ENCODE measurements around the gene CHGA. TPM values are rescaled to one million over a fixed set of nuclear protein-coding genes. Genes with fewer than 3 reads are reported as not detected.

The CHGA gene
- total and polyA plus RNA-seq, 2 donors from 2014 or later: 0.38 to 6.6 TPM

DNA sequence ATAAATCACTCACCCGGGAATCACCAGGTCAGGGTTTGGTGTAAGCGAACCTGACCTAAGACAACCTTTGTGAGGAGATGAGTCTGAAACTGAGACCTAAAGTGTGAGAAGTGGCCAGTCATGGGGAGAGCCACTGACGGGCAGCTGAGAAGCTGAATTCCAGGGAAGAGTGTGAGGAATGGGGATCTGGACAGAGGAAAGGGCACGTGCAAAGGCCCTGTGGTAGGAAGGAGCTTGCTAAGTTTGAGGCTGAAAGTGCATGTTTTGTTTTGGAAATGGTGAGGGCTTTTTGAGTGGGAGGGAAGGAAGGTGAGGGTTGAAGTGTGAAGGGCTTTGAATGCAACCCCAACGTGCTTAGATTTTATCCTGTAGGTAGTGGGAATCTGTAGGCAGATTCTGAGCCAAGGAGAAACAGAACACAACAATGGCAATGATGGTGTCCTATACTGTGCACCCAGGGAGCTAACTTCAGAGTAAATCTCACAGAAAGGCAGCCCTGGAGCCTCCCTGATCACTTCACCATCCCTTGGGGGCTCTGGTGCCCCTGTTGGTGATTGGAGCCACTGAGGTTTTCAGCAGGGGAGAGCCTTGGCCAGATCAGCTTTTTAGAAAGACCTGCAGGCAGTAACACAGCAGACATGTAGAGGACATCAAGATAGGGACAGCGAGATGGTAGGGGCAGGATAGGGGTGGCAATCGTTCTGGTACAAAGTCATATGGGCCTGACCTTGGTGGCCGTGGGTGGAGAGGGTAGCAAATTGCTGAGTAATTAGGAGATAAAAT, 37.5 kb upstream of the CHGA start:
- H3K9ac ChIP-seq (ENCODE audit: low read length in 3 of 3): no peak overlapping the region
- TF ChIP-seq, protein P1, sequence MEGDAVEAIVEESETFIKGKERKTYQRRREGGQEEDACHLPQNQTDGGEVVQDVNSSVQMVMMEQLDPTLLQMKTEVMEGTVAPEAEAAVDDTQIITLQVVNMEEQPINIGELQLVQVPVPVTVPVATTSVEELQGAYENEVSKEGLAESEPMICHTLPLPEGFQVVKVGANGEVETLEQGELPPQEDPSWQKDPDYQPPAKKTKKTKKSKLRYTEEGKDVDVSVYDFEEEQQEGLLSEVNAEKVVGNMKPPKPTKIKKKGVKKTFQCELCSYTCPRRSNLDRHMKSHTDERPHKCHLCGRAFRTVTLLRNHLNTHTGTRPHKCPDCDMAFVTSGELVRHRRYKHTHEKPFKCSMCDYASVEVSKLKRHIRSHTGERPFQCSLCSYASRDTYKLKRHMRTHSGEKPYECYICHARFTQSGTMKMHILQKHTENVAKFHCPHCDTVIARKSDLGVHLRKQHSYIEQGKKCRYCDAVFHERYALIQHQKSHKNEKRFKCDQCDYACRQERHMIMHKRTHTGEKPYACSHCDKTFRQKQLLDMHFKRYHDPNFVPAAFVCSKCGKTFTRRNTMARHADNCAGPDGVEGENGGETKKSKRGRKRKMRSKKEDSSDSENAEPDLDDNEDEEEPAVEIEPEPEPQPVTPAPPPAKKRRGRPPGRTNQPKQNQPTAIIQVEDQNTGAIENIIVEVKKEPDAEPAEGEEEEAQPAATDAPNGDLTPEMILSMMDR (IDR thresholded peaks at IDR 0.05; ENCODE audit: borderline replicate concordance, extremely low read depth, insufficient read depth): no peak
- DNase-seq (no peak), FAIRE-seq (no peak)
- H3K4me3 ChIP-seq (ENCODE audit: low read length in 3 of 3): no peak overlapping the region
- no peaks in the 10 kb centered on the region for H3K36me3 ChIP-seq (ENCODE audit: control insufficient read depth in 2 of 3, insufficient read depth in 3 of 3, low read length in 3 of 3)
- intact Hi-C loops (cut with DNase I): no loop called here
- H3K9me3 ChIP-seq (ENCODE audit: control insufficient read depth in 2 of 3, insufficient read depth in 1 of 3, low read length in 3 of 3): no peaks in the 10 kb centered on the region
- H3K27me3 ChIP-seq (ENCODE audit: control insufficient read depth, insufficient read depth, low read length): no peaks in the 10 kb centered on the region
- H3K27ac ChIP-seq (ENCODE audit: low read depth in 2 of 2, low read length in 2 of 2): no peak overlapping the region
- no peaks in the 10 kb centered on the region for H3K4me1 ChIP-seq (ENCODE audit: control insufficient read depth in 2 of 3, insufficient read depth in 2 of 3, low read depth in 1 of 3, low read length in 3 of 3)

DNA sequence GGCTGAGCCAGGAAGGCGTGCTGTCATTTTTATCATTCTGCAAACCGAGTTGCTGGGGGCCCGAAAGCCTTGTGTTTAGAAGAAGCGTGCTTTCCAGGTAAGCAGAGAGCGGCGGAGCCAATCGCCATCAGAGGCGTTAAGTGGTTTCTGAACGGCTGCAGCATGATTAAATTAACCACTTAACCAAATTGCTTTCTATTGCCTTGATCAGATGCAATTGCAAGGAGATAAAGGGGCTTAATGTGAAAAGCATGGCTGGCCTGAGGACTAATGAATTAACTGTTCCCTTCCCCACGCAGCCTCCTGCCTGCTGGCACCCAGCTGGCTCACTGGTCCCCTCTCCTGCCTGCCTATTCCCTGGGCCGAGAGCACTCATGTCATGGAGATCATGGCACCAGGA, 36.6 kb upstream of the CHGA start:
- Histone ChIP-seq H3K9ac (ENCODE audit: low read length in 3 of 3) (no peak overlapping the region), H3K4me1 (ENCODE audit: control insufficient read depth in 2 of 3, insufficient read depth in 2 of 3, low read depth in 1 of 3, low read length in 3 of 3) (no peaks in the 10 kb centered on the region), H3K36me3 (ENCODE audit: control insufficient read depth in 2 of 3, insufficient read depth in 3 of 3, low read length in 3 of 3) (no peaks in the 10 kb centered on the region), H3K9me3 (ENCODE audit: control insufficient read depth in 2 of 3, insufficient read depth in 1 of 3, low read length in 3 of 3) (no peaks in the 10 kb centered on the region), H3K27me3 (ENCODE audit: control insufficient read depth, insufficient read depth, low read length) (no peaks in the 10 kb centered on the region), H3K27ac (ENCODE audit: low read depth in 2 of 2, low read length in 2 of 2) (no peak overlapping the region), H3K4me3 (ENCODE audit: low read length in 3 of 3) (no peak overlapping the region)
- FAIRE-seq (no peak), DNase-seq (no peak)
- intact Hi-C loops (cut with DNase I): no loop called here
- TF ChIP-seq, protein P1 (IDR thresholded peaks at IDR 0.05; ENCODE audit: borderline replicate concordance, extremely low read depth, insufficient read depth): no peak

DNA sequence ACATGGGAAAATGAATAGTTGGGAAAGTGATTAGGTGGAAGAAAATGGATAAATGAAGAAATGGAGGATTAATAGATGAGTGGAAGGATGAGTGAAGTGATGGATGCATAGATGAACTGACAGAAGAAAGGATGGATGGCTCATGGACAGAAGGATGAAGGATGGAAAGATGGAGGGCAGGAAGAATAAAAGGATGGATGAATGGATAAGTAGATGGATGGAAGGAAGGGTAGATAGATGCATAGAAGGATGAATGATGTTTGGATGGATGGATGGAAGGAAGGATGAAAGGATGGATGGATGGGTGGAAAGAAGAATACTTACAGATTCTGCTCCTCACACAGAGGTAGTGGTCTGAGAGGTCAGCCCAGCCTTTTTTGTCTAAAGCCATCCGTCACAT, 35.8 kb upstream of the CHGA start:
- no peak for DNase-seq
- no peak for FAIRE-seq
- H3K9me3 ChIP-seq (ENCODE audit: control insufficient read depth in 2 of 3, insufficient read depth in 1 of 3, low read length in 3 of 3): no peaks in the 10 kb centered on the region
- TF ChIP-seq, protein P1 (IDR thresholded peaks at IDR 0.05; ENCODE audit: borderline replicate concordance, extremely low read depth, insufficient read depth): no peak
- H3K36me3 ChIP-seq (ENCODE audit: control insufficient read depth in 2 of 3, insufficient read depth in 3 of 3, low read length in 3 of 3): no peaks in the 10 kb centered on the region
- H3K9ac ChIP-seq (ENCODE audit: low read length in 3 of 3): no peak overlapping the region
- no peaks in the 10 kb centered on the region for H3K4me1 ChIP-seq (ENCODE audit: control insufficient read depth in 2 of 3, insufficient read depth in 2 of 3, low read depth in 1 of 3, low read length in 3 of 3)
- H3K27ac ChIP-seq (ENCODE audit: low read depth in 2 of 2, low read length in 2 of 2): no peak overlapping the region
- H3K4me3 ChIP-seq (ENCODE audit: low read length in 3 of 3): no peak overlapping the region
- H3K27me3 ChIP-seq (ENCODE audit: control insufficient read depth, insufficient read depth, low read length): no peaks in the 10 kb centered on the region
- intact Hi-C loops (cut with DNase I): no loop called here
